ENCODE results near the gene EME2. TPM values are rescaled to one million over a fixed set of nuclear protein-coding genes. Genes with fewer than 3 reads are reported as not detected.

EME2 gene
- total and polyA plus RNA-seq, 10 donors: 5.1 to 41.3 (median 27.4) TPM

DNA sequence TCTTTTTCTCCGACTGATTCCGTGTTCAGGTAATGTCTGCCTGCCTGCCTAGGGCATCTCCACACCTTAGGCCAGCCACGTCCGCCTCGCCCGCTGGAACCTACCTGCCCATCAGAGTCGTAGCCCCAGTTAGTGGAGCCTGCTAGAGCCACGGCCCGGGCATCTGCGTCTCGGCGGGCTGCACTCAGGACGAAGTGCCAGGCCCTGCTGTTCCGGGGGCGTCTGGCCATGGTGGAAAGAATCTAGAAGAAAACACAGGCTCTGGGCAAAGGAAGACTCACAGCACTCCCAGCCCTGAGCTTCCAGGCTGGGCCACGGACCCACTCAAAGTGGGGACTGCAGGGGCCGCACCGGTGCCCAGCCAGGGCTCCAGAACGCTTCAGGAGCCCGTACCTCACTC, 8.6 kb downstream of the EME2 start:
- intact Hi-C loops (cut with DNase I; ENCODE audit: low total_unique reads): no loop called here
- TF ChIP-seq, protein P1, sequence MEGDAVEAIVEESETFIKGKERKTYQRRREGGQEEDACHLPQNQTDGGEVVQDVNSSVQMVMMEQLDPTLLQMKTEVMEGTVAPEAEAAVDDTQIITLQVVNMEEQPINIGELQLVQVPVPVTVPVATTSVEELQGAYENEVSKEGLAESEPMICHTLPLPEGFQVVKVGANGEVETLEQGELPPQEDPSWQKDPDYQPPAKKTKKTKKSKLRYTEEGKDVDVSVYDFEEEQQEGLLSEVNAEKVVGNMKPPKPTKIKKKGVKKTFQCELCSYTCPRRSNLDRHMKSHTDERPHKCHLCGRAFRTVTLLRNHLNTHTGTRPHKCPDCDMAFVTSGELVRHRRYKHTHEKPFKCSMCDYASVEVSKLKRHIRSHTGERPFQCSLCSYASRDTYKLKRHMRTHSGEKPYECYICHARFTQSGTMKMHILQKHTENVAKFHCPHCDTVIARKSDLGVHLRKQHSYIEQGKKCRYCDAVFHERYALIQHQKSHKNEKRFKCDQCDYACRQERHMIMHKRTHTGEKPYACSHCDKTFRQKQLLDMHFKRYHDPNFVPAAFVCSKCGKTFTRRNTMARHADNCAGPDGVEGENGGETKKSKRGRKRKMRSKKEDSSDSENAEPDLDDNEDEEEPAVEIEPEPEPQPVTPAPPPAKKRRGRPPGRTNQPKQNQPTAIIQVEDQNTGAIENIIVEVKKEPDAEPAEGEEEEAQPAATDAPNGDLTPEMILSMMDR (IDR thresholded peaks at IDR 0.05 in 8 of 11, conservative IDR thresholded peaks at IDR 0.05 in 3 of 11): no peak
- TF ChIP-seq POLR2AphosphoS5 (IDR thresholded peaks at IDR 0.05): no peak
- TF ChIP-seq POLR2A (IDR thresholded peaks at IDR 0.05): no peak
- H3K27ac ChIP-seq: peak overlapping the region in 6 of 8 donors; percentile 86 to 97 (median 95)
- H3K27me3 ChIP-seq (replicated peaks in 1 of 7): no peaks in the 10 kb centered on the region
- H3K4me1 ChIP-seq: peaks cover 22 to 87% (median 48%) of the 10 kb centered on the region in 6 donors
- peak overlapping the region; percentile 86 to 100 (median 94) for H3K4me3 ChIP-seq
- H3K9me3 ChIP-seq: no peaks in the 10 kb centered on the region
- WGBS, 5 donors: 79 to 85% (median 80%) methylated on average over 16 to 20 of the region's 20 CpGs
- peaks cover 0 to 66% (median 33%) of the 10 kb centered on the region in 6 donors for H3K36me3 ChIP-seq
- peak; percentile 80 for DNase-seq

DNA sequence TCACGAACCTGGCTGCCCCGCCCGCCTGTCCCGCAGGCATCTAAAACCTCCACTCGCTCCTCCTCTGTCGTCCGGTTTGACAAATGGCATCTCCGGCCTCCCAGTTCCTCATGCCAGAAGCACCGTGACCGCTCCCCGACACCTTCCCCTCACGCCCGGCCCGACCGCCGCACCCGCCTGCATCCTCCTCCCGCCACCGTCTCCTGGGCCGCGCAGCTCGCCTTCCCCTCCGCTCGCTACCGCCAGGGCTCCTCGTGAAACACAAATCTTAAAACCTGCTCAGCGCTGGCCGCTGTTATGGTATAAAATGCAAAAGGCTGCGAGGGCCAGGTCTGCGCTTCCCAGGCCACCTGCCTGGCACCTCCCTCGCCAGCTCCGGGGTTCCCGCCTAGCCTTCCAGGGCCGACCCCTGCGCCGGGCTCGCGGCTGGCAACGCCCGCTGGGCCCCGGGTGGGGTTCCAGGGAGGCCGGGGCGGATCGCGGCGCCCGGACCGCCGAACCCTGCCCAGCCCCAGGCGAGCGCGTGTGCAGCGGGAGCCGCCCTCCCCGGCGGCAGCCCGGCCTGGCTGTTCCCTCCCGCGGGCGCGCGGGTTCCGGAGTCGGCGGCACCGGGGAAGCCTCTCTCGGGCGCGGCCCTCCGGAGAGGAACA, 9.3 kb downstream of the EME2 start:
- TF ChIP-seq POLR2A (IDR thresholded peaks at IDR 0.05): no peak
- peak; percentile 0 to 55 (median 35) for TF ChIP-seq POLR2AphosphoS5 (IDR thresholded peaks at IDR 0.05)
- TF ChIP-seq, protein P1 (IDR thresholded peaks at IDR 0.05 in 8 of 11, conservative IDR thresholded peaks at IDR 0.05 in 3 of 11): peak in 1 of 11 experiments; percentile 21
- Histone ChIP-seq H3K4me1 (peaks cover 22 to 88% (median 50%) of the 10 kb centered on the region in 6 donors), H3K9me3 (no peaks in the 10 kb centered on the region), H3K36me3 (peaks cover 0 to 66% (median 33%) of the 10 kb centered on the region in 6 donors), H3K27ac (peak overlapping the region; percentile 69 to 97 (median 94)), H3K4me3 (peak overlapping the region; percentile 86 to 100 (median 94)), H3K27me3 (replicated peaks in 1 of 7) (no peaks in the 10 kb centered on the region)
- WGBS, 5 donors: 0 to 2% (median 1%) methylated on average over 30 to 70 of the region's 70 CpGs
- intact Hi-C loops (cut with DNase I; ENCODE audit: low total_unique reads): no loop called here
- DNase-seq: peak; percentile 89

DNA sequence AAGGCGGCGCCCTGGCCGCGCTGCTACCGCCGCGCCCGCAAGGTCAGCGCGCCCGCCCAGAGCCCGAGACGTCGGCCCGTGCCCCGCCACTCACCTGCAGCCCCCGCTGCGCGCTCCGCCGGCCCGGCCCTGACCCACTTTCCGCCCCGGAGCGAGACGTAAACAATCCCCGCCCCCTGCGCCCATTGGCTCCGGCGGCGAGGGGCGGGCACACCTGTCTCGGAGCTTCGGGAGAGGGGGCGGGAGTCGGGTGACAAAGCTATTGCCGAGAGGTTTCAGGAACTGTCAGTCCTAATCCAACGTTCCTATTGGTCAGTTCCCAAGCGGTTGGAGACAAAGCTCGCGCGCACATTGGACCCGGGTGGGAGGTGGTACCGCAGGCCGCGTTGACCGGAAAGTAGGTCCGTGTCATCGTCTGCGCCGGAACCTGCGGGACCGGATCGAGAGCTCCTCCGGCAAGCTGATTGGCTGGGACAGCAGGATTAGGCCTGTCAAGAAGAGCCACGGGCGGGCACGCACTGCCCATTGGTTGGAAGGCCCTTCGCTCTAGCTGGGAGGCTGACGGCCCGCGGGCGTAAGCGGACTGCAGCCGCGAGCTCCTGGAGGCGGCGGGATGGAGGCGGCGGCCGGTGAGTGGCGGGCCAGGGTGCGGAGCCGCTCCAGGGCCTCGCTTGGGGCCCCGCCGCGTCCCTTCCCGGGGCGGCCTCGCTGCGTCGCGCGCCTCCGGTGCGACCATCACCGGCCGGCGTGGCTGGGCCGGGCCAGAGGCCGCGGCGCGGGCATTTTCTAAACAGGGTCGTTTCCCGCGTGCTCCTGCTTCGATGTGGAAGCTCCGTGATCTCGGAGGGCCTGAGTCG, 10.0 kb downstream of the EME2 start, which contains the start of the genes NUBP2 and SPSB3:
TSS of gene NUBP2 (plus strand) at position 553 of the 857 bp plus-strand sequence. CDS start at position 614, 61 bp downstream.
TSS of gene SPSB3 (minus strand) at position 164 of the 857 bp plus-strand sequence. CDS start 1,088 bp downstream, outside the sequence.
- 0 to 1% (median 0%) methylated on average over 31 to 102 of the region's 102 CpGs for WGBS, 5 donors

More for the DNA sequence above, 10.0 kb downstream of the EME2 start, which contains the start of the genes NUBP2 and SPSB3:
- Histone ChIP-seq H3K9me3 (no peaks in the 10 kb centered on the region), H3K36me3 (peaks cover 0 to 66% (median 33%) of the 10 kb centered on the region in 6 donors), H3K4me3 (peak within 1 kb of the TSS; percentile 86 to 100 (median 94)), H3K4me1 (peaks cover 22 to 85% (median 52%) of the 10 kb centered on the region in 6 donors), H3K27ac (peak within 1 kb of the TSS; percentile 69 to 97 (median 94)), H3K27me3 (replicated peaks in 1 of 7) (no peaks in the 10 kb centered on the region)
- TF ChIP-seq, protein P1 (IDR thresholded peaks at IDR 0.05 in 8 of 11, conservative IDR thresholded peaks at IDR 0.05 in 3 of 11): peak in 4 of 11 experiments; percentile 4 to 59 (median 38)
- peak; percentile 88 to 95 (median 93) for TF ChIP-seq POLR2AphosphoS5 (IDR thresholded peaks at IDR 0.05)
- peak in 2 of 3 donors; percentile 32 to 35 for TF ChIP-seq POLR2A (IDR thresholded peaks at IDR 0.05)
- peak; percentile 100 for DNase-seq
- intact Hi-C loops (cut with DNase I; ENCODE audit: low total_unique reads): no loop called here

Measured in spleen (tissue), 11 donors.